Measurements from ENCODE around the gene WFIKKN2.
"Not testable (repeated sequence)": the region's sequence is repeated elsewhere in the genome, so short reads cannot be mapped to it uniquely, and the experiment has no call there.

WFIKKN2 gene

GRCh38 chr17:50802609-50803571 is 32.5 kb upstream of the WFIKKN2 start:
- in situ Hi-C loops (cut with HindIII; ENCODE audit: low pct_unique_long_range_greater_than_20kb, low sequenced_read_pairs) = no loop called here
- DNase-seq (ENCODE audit: low read depth in 1 of 2, low spot score in 1 of 2) = no peak
- TF ChIP-seq JUND (IDR thresholded peaks at IDR 0.05; ENCODE audit: low read depth) = no peak

DNA sequence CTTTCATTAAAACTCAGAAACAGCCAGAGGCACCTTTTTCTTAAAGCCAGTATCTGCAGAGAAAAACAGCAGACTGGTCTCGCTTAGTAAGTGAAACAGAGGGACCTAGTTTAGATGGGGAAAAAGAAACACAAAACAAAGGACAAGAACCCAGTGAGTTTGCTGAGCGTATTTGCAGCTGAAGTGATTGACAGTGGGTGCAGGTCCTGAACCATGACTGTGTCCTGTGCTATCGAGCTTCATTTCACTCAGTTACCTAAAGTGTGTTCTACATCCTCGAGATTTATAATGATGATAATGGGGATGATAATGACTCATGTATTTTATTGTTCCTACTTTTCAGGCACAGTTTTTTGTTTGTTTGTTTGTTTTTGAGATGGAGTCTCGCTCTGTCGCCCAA is 31.7 kb upstream of the WFIKKN2 start:
- in situ Hi-C loops (cut with HindIII; ENCODE audit: low pct_unique_long_range_greater_than_20kb, low sequenced_read_pairs) = no loop called here
- TF ChIP-seq JUND (IDR thresholded peaks at IDR 0.05; ENCODE audit: low read depth) = no peak
- no peak for DNase-seq (ENCODE audit: low read depth in 1 of 2, low spot score in 1 of 2)

- in situ Hi-C loops (cut with HindIII; ENCODE audit: low pct_unique_long_range_greater_than_20kb, low sequenced_read_pairs); DNase-seq (ENCODE audit: low read depth in 1 of 2, low spot score in 1 of 2): not testable (repeated sequence)
These were observed 30.5 kb upstream of the WFIKKN2 start for GRCh38 chr17:50804749-50805475.

GRCh38 chr17:50805486-50805885 is 29.9 kb upstream of the WFIKKN2 start:
- DNase-seq (ENCODE audit: low read depth in 1 of 2, low spot score in 1 of 2) = no peak
- TF ChIP-seq JUND (IDR thresholded peaks at IDR 0.05; ENCODE audit: low read depth) = no peak
- in situ Hi-C loops (cut with HindIII; ENCODE audit: low pct_unique_long_range_greater_than_20kb, low sequenced_read_pairs) = no loop called here

GRCh38 chr17:50806141-50806643 is 29.2 kb upstream of the WFIKKN2 start:
- peak; percentile 48 to 92 for DNase-seq (ENCODE audit: low read depth in 1 of 2, low spot score in 1 of 2)
- in situ Hi-C loops (cut with HindIII; ENCODE audit: low pct_unique_long_range_greater_than_20kb, low sequenced_read_pairs) = no loop called here
- TF ChIP-seq JUND (IDR thresholded peaks at IDR 0.05; ENCODE audit: low read depth) = no peak

DNA sequence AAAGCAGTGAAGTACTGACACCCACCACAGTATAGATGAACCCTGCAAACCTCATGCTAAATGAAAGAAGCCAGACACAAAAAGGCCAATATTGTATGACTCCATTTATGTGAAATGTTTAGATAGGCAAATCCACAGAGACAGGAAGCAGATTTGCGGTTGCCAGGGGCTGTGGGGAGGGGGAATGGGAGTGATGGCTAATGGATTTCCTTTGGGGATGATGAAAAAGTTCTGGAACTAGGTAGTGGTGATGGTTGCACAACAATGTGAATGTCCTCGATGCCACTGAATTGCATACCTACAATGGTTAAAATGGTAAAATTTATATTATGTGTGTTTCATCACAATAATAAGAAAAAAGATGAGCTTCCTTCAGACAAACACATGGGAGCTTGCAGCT is 28.4 kb upstream of the WFIKKN2 start:
- in situ Hi-C loops (cut with HindIII; ENCODE audit: low pct_unique_long_range_greater_than_20kb, low sequenced_read_pairs) = no loop called here
- no peak for TF ChIP-seq JUND (IDR thresholded peaks at IDR 0.05; ENCODE audit: low read depth)
- no peak for DNase-seq (ENCODE audit: low read depth in 1 of 2, low spot score in 1 of 2)

DNA sequence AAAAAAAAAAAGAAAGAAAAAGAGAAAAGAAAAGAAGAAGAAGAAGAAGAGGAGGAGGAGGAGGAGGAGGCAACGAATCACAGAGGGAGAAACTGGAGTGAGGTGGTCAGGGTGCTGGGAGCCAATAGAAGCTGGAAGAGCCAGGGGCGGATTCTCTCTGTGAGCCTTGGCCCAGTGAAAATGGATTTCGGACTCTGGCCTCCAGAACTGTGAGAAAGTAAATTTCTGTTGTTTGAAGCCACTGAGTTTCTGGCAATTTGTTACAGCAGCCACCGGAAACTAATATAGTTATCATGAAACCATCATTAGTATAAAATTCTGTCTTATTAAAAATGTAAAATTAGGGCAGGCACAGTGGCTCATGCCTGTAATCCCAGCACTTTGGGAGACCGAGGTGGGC is 27.7 kb upstream of the WFIKKN2 start:
- in situ Hi-C loops (cut with HindIII; ENCODE audit: low pct_unique_long_range_greater_than_20kb, low sequenced_read_pairs) = no loop called here
- TF ChIP-seq JUND (IDR thresholded peaks at IDR 0.05; ENCODE audit: low read depth) = no peak
- DNase-seq (ENCODE audit: low read depth in 1 of 2, low spot score in 1 of 2) = no peak

DNA sequence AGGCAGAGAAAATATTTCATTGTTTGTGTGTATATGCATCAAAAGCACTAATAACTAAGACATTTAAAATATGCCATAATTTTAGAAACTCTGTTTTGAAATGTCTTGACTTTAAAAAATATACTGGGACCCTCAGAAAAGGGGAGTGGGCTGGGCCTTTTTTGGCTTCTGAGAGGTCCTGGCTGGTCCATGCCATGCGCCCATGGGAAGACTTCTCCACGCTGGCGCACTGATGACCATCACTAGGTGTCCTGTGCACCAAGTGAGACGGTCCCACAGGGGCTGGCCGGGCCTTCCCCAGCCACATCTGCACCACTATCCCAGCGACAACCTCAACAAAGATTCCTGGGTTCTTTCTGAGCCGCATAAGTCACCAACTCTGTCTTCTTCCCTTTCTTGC is 27.0 kb upstream of the WFIKKN2 start:
- TF ChIP-seq JUND (IDR thresholded peaks at IDR 0.05; ENCODE audit: low read depth) = no peak
- in situ Hi-C loops (cut with HindIII; ENCODE audit: low pct_unique_long_range_greater_than_20kb, low sequenced_read_pairs) = no loop called here
- no peak for DNase-seq (ENCODE audit: low read depth in 1 of 2, low spot score in 1 of 2)

DNA sequence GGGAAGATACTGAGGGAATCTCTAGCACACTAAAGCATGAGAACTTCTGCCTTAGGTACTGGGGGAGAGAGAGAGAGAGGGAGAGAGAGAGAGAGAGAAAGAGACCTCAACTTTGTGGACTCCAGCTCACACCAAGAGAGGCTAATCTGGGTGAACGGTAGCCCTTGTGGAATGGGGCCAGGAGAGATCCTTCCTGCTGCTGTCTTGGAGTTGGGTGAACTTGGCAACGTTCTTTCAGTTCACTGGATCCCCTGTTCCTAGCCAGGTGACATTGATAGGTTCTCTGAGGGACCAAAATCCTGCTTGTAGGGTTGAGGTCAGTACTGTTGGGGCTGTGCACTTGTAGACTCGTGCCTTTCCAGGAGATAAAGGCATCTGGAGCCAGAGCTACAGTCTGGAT is 26.5 kb upstream of the WFIKKN2 start:
- no peak for DNase-seq (ENCODE audit: low read depth in 1 of 2, low spot score in 1 of 2)
- in situ Hi-C loops (cut with HindIII; ENCODE audit: low pct_unique_long_range_greater_than_20kb, low sequenced_read_pairs) = no loop called here
- no peak for TF ChIP-seq JUND (IDR thresholded peaks at IDR 0.05; ENCODE audit: low read depth)

DNA sequence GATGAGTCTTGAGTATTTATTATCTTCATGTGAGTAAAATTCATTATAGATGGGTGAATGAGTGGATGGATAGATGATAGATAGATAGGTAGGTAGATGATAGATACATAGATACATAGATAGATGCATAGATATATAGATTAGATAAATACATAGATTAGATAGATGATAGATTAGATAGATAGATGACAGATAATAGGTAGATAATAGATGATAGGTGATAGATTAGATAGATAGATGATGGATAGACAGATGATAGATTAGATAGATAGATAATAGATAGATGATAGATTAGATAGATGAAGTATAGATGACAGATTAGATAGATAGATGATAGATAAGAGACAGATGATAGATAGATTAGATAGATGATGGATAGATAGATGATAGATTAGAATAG is 21.8 kb upstream of the WFIKKN2 start:
- no peak; the same call in 1 of the 2 replicates for TF ChIP-seq JUND (IDR thresholded peaks at IDR 0.05; ENCODE audit: low read depth)
- in situ Hi-C loops (cut with HindIII; ENCODE audit: low pct_unique_long_range_greater_than_20kb, low sequenced_read_pairs) = no loop called here

GRCh38 chr17:50815400-50815799 is 20.0 kb upstream of the WFIKKN2 start:
- in situ Hi-C loops (cut with HindIII; ENCODE audit: low pct_unique_long_range_greater_than_20kb, low sequenced_read_pairs) = no loop called here
- DNase-seq (ENCODE audit: low read depth in 1 of 2, low spot score in 1 of 2) = no peak
- TF ChIP-seq JUND (IDR thresholded peaks at IDR 0.05; ENCODE audit: low read depth) = no peak

More for the DNA sequence above, 21.8 kb upstream of the WFIKKN2 start:
- no peak for DNase-seq (ENCODE audit: low read depth in 1 of 2, low spot score in 1 of 2)

GRCh38 chr17:50816271-50816670 is 19.1 kb upstream of the WFIKKN2 start:
- DNase-seq (ENCODE audit: low read depth in 1 of 2, low spot score in 1 of 2) = no peak
- in situ Hi-C loops (cut with HindIII; ENCODE audit: low pct_unique_long_range_greater_than_20kb, low sequenced_read_pairs) = no loop called here
- no peak for TF ChIP-seq JUND (IDR thresholded peaks at IDR 0.05; ENCODE audit: low read depth)
